ENCODE results near the gene RGR.

GRCh38 chr10:84248794-84249193 is 3.9 kb downstream of the RGR start:
- no peak for TF ChIP-seq POLR2AphosphoS5 (IDR thresholded peaks at IDR 0.05; ENCODE audit: low read depth, low read length)
- no peak for TF ChIP-seq POLR2A (IDR thresholded peaks at IDR 0.05; ENCODE audit: low read depth, low read length)
- TF ChIP-seq POU2F2 (IDR thresholded peaks at IDR 0.05; ENCODE audit: low read depth, low read length) = no peak

Data from GM12891 (cell line).